WI38 (cell line): ENCODE data around the gene ROCK2.

ENCODE experiments used
- H3K4me3 ChIP-seq: 2 replicates; pipeline ENCODE4 v1.5.1; 2011; ENCODE audit warnings: low read depth, mild to moderate bottlenecking, control low read depth, low read length
- CTCF ChIP-seq: IDR thresholded peaks from 2 replicates; pipeline ENCODE4 v1.5.1; 2012; ENCODE audit warnings: low read depth, mild to moderate bottlenecking, control low read depth, low read length

Gene ROCK2

GRCh38 chr2:11228692-11229091 lies 115.7 kb downstream of the ROCK2 start:
- no peak for TF ChIP-seq CTCF
- no peak overlapping the region for H3K4me3 ChIP-seq

GRCh38 chr2:11227595-11227994 lies 116.8 kb downstream of the ROCK2 start:
- TF ChIP-seq CTCF, result no peak
- H3K4me3 ChIP-seq, result no peak overlapping the region

- no peak for TF ChIP-seq CTCF
- no peak overlapping the region for H3K4me3 ChIP-seq
Observed at GRCh38 chr2:11224887-11225286, 119.5 kb downstream of the ROCK2 start.

GRCh38 chr2:11222845-11223244 lies 121.6 kb downstream of the ROCK2 start:
- no peak overlapping the region for H3K4me3 ChIP-seq
- TF ChIP-seq CTCF, result no peak

- TF ChIP-seq CTCF, result no peak
- H3K4me3 ChIP-seq, result no peak overlapping the region
Observed at GRCh38 chr2:11220445-11220844, 124.0 kb downstream of the ROCK2 start.

GRCh38 chr2:11215407-11215806 lies 129.0 kb downstream of the ROCK2 start:
- no peak overlapping the region for H3K4me3 ChIP-seq
- no peak for TF ChIP-seq CTCF

- no peak overlapping the region for H3K4me3 ChIP-seq
- no peak for TF ChIP-seq CTCF
Observed at GRCh38 chr2:11214770-11215169, 129.7 kb downstream of the ROCK2 start.

GRCh38 chr2:11213975-11214374 lies 130.5 kb downstream of the ROCK2 start:
- H3K4me3 ChIP-seq, result no peak overlapping the region
- TF ChIP-seq CTCF, result no peak
